Kidney tubule cell (primary cell): Measurements from ENCODE around the gene SIAH2.

Source experiments
- DNase-seq: peaks from one replicate; pipeline ENCODE4 v3.0.0-alpha.2; 2018; ENCODE audit warnings: low spot score

Gene SIAH2

DNA sequence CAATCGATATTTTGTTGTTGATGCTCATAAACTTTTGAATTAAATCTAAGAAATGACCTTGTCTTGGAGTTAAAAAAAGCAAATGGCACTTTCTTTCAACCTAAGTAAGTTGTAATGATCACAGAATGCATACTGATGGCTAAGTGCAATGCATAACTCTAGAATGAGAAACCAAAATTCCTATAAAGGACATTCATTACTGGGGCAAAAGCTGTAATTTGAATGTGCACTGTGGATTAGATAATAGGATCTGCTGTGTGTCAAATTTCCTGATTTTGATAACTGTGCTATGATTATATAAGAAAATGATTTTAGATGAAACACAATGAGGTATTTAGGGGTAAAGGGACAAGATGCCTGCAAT, 14.3 kb downstream of the SIAH2 start:
- no peak for DNase-seq

DNA sequence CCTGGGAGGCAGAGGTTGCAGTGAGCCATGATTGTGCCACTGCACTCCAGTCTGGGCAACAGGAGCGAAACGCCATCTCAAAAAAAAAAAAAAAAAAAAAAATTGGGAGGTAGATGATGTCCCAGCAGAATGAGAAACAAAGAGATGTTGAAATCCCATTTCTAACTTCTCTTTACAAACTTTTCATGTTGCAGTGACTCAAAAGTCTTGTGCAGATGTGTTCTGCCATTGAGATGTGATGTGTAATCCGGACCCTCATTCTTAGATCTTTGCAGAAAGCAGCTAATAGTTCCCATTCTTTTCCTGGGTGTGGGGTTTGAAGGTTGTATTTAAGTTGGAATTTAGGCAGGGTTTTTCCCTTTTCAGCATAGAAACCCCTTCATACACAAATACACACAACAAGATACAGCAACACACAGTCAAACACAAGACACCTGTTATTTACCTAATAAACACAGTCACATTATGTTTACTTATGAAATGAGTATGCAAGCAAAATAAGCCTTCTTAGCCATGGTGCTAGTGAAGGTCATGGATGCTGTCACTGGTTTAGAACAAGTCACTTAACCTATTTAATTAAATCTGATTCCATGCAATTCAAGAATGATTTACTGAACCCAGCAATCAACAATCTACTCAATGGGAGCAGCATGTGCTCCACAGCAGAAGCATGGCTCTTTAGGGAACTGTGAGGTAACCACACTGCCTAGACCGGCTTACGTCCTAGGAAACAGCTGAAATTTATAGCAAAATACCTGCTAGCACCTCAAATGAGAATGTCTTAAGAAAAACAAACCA, 14.9 kb downstream of the SIAH2 start:
- no peak for DNase-seq

DNA sequence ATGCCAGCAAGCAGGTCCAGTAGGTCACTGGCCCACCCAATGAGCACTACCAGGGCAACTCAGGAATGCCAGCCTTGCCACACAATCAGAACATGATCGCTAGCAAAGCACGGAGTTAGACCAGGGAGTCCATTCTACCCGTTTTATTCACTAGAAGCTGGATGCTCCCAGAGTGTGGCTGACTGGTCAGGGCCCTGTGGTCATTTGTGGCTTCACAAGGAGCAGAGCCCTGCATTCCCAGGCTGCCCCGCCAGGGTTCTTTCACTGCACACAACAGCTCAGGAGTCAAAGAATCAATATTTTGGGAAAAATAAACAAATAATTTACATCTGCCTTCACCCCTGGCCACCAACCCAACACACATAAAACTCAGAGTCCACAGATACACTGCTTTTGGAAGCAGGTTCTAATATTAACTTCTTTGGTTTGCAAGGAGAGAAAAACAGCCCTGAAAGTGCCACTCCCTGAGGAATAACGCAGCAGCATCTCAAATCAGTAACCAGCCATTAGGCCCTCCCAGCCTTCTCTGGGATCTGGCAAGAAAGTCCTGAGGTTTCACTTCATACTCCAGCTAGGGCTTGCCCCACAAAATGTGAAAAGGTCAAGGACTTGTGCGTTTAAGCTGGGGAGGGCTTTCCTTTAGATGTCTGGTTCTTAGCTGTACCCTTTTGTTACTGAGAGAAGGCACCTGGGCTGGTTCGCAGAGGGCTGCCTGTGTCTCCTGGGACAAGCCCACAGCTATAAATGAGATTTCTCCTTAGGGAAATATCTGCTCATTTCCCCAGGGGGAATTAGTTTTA, 16.0 kb downstream of the SIAH2 start:
- no peak for DNase-seq

DNA sequence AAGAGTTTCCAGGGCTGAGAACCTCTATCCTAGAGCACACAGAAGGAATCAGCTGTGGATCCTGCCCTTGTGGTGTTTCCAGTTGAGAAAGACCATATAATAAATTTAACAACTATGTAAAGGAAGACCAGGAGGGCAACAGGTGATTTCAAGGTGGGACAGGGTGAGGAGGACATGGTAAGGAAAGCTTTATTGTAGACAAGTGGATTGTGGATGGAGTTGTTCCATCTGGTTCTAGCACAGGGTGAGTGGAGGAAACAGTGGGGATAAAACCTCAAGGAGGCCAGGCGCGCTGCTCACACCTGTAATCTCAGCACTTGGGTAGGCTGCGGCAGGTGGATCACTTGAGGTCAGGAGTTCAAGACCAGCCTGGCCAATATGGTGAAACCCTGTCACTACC, 17.1 kb downstream of the SIAH2 start:
- DNase-seq, result no peak

DNA sequence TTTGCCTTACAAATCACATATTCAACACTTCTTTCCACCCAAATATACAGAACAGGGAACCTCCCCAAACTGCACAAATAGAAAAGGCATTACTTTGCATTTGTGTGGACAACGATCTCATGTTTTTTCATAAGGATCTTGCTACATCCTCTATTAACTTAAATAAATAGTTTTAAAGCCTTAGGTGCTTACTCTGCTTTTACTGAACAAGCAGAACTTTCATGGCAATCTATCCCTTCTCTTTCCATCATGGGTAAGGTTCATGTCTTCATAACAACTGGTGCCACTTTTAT, 18.1 kb downstream of the SIAH2 start:
- no peak for DNase-seq

DNA sequence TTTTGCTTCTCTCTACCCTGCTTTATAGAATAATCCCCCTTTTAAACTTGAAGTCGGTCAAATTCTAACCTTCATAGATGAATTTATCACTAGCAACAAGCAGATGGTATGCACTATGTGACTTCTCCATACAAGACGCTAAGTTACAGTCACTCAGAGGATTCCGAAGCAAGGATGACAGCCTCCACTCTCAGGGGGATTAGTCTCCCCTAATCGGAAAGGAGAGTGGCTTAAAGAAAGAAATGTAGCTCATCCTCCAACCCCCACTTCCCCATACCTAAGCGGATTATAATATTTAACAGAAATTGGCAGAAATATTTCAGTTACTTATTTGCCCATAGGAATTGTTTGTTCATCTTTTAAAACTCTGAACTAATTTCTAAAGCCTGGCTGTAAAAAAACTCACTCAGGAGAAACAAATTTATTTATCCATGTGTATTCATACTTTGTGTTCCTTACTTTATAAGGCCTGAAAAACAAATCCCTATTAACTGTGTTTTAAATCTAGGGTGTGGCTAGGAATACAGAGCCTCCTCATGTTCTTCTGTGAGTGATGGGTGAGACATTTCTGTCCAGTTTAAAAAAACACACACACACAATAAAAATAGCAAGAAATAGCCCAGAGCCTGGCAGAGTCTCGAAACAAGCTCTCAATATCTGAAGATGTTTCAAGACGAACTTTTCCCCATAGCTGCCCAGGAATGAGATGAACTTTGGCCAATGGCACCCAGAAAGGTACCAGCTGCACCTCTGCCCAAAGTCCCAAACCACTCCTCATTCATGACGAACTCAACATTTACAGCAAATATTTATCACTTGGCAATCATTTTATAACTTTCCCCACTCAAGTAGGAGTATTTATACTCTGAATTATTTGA, 18.7 kb downstream of the SIAH2 start:
- DNase-seq, result peak; percentile 34

DNA sequence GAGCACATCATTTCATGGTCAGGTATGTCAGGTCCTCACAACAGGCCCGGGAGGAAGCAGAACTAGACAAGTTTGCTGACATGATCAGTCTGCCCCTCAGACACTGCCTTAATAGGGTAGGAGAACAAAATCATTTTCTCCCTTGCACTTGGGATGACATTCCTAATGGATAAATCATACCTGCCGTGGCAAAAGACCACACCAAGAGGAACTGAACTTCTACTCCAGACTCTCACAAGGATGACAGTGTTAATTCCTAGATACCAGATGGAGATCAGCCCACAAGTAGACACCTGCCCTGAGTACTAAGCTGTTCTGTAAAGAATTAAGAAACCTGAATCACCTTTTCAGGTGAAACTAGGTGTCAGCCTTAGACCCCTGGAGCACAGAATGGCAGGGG, 19.5 kb downstream of the SIAH2 start:
- DNase-seq, result peak; percentile 96

DNA sequence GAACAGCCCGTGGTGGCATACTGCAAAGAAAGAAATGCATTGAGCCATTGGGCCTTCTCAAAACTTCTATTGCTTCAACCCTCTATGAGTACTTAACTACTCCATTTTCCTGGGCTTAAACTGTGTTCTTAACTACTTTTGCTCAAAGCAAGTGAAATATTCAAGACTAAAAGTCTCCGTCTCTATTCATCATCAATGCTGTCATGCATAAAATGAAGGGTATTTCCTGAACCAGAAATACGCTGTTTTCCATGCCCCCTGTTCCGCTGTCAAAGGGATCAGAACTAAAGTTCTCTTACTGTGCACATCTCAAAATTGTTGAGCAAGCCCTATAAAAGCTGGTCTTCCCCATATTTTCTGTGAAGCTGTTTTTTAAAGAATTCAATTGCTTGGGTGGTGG, 20.3 kb downstream of the SIAH2 start:
- peak; percentile 57 for DNase-seq

DNA sequence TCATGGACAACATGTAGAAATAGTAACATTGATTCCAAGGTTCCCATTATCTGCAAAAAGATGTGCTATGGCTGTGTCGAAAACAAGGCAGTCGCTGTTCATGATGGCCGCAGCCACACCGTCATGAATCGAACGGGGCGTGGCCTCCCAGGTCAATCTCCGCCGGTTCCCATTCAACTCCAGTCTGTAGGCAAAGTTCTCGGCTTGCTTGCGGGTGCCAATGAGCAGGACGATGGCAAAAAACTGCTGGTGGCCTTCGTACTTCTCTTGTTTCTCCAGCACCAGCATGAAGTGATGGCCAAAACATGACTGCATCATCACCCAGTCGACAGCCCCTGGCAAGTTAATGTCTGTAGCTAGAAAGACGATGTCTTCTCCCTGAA, 20.8 kb downstream of the SIAH2 start:
- DNase-seq, result no peak

DNA sequence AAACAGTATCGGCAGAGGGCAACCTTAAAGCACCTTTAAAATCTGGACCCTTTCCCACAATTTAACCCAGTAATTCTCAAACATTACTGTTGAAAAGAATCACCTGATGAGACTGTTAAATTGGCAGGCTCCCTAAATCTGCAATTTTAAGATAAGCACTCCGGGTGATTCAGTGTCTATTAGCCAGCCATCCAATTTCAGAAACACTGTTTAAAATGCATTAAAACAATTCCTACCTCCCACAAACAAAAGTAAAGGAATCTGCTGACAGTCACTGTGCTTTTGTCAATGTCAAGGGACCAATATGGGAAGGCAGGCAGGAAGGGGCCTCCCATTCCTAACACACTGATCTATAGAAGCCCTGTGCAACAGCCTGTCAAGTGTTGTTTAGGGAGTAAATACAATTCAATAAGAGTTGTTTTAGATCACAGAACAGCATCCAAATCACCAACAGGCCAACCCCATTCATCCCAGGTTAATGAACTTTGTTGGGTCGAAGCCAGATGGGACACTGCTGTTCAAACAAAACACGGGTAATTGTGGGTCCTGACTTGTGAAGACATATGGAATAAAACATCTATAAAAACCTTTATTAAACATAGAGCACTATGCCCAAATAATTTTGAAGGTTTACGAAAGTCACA, 21.4 kb downstream of the SIAH2 start:
- DNase-seq, result no peak

DNA sequence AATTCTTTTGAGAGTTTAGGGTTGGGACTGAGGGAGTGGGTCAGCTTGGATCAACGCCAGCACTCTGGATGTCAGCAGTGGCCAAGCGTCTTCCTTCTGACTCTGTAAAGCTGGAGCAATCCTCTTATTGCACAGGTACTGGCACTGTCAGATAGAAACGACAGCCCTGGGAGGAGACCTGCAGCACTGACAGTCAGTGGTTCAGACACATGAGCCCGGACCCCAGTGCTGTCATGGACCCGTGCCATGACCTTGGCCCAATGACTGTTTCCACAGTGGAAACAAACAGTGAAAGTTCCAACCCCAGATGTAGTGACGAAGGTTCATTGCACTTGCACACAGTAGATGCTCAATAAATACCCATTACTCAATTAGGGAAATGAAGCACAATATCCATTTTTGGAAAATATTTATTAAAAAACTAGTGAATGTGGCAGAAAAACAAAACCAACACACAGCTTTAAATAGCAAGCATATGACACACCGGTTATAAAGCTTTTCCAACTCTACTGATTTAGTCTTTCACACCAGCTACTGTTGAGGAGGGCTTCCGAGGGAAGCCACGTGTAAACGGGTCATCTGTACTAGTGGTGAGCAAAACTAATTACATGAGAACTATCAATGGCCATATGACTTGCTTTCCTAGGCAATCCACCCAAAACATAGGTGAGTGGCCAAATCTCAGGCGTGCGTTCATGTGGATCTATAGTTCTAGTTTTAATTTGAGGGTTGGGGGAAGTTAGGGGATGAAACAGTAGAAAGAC, 22.1 kb downstream of the SIAH2 start:
- DNase-seq, result no peak

DNA sequence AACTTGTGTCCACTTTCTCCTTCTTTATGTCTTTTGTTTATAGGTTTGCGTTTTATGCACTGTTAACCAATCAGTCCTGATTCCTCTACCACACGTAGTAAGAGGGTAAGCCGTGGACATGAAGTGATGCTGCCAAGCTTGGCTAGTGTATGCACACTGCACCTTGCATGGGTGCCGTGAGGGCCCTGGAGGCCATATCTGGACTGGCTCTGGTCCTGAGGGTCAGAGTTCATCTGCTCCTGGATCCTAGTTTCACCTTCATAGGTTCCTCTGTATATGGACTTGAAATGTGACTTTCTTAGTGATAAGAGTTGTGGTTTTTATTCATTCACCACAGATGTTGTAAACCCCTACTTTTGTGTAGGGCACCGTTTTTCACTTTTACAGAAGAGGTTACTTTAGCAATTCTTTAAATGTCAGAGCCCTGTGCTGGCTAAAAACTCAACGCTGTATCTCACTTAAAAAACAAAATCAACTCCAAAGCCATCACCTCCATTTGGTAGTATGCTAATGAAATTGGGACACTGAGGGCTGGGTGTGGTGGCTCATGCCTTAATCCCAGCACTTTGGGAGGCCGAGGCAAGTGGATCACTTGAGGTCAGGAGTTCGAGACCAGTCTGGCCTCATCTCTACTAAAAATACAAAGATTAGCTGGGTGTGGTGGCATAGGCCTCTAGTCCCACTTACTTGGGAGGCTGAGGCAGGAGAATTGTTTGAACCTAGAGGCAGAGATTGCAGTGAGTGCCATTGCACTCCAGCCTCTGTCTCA, 22.9 kb downstream of the SIAH2 start:
- no peak for DNase-seq

DNA sequence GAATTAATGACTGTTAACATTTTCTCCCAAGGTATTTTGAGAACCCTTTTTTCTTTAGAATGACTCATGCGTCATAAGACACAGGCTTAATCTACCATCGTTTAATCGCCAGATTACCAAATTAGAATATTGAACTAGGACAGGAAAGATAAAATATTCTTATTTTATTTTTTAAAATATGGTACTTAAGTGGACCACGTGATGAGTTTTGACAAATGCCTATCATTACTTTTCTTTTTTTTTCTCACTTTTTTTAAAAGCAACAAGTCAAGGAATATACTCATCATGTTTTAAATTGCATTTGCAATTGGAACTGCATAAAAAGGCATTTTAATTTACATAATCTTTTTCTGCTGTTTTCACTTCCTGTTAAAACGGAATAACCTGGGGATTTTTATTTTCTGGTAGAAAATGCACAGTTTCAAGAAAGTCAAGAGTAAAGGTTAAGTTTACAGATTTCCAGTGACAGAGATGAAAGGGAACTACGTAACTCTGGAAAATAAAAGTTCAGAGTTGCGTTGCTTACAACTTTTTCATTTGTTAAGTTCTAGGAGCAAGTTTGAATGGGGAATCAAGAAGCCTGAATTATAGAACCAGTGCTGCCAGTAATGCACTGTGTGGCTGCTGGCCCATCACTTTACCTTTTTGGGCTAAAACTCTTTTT, 23.6 kb downstream of the SIAH2 start:
- DNase-seq, result no peak

DNA sequence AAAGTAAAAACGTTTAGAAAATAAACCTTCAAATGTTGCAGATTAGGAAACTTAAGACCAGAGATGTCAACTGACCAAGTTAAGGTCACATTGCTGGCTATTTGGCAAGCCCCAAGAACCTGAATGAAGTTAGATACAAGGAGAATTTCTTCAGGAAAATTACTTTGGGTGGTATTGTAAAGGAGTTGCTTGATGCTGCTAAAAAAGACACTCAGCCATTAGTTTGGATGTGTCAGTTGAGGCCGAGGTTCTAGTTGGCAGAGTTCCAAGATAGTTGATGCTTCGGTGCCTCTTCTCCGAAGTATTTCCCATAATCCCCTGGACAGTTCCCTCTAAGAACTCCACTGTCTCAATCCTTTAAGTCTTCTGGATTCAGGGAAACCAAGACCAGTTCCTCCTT, 24.3 kb downstream of the SIAH2 start:
- peak; percentile 86 for DNase-seq

DNA sequence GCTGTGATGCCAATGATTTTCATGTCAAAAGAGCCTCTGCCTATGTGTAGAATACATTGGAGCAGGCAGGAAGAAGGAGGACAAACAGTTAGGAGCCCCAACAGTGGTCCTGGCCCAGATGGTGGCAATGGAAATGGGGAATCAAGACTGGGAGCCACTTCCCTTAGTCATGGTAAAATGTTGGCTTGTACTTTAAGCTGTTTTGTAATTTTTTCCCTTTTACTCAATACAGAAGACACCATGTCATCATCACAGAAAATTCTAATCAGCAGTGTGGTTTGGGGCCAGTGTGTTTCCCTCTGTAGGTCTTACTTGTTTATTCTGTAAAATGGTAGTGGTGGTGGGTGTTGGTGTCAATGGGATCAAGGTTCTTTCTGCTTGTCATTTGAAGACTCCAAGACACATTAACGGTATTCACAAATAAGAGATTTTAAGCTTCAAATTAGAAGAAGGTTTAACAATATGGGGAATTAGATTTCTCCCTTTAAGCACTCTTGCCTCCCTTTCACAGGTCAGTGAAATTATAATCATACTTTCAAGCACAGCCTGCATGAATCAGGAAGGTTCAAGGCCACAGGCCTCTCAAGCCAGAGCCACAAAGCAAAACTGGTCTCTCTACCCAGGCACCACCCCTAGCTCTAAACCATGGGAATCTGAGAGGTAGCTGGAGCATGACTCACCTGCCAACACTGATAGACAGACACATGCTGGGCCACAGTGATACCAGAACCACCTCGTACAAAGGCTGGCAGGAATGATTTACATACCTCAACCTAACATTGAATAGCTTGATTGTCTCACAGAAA, 24.9 kb downstream of the SIAH2 start:
- DNase-seq, result peak; percentile 90

DNA sequence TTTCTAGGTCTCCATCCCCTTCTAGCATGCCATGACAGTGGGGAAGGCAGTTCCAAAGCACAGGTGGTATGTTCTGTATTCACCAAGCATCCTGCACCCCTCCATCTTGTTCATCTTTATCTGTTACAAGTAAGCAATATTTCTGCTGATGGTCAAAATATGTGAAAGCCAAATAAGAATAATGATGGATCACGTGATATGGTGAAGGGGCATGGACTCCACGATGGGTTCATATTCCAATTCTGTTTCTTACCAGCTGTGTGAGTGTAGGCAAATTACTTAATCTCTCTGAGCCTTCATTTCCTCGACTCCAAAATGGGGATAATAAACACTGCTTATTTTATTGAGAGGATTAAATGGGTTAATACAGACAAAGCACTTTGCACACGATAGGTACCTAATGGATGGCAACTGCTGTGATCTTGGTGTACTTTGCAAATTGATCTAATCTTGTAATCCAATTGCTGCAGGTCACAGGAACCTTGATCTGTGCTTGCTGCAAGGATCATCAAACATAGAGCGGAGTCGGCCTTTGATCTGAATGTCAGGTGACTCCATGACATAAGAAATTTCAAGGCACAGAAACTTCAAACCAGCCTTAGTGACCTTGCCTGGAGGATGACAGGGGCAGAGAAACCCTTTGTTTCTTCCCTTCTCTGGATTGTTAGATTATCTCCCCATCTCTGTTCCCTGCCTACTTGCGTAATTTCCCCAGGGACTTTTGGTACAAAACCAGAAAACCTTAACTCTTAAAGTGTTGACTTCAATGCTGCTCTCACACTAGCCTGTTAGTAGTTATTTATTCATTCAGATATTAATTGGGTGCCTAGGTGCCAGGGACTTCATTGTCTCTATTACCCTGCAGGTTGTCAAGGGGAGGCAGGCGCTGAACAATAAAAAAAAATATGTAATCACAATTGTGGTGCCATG, 25.8 kb downstream of the SIAH2 start:
- DNase-seq, result no peak

DNA sequence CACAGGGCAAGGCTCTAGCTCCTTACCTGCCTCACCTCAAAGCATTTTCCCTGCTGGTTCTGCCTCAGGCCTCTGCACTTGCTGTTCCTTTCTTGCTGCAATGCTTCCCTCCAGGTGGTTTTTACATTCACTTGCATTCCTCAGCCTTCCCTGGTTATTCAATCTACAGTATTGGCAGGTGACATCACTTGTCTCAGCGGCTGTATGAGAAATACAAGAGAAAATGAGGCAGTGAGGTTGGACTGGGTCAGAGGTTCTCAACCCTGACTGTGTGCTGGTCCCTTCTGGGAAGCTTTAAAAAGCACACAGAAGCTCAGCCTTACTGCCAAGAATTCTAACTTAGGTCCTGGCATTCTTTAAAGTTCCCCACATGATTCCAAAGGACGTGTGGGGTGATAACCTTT, 26.7 kb downstream of the SIAH2 start:
- peak; percentile 84 for DNase-seq

DNA sequence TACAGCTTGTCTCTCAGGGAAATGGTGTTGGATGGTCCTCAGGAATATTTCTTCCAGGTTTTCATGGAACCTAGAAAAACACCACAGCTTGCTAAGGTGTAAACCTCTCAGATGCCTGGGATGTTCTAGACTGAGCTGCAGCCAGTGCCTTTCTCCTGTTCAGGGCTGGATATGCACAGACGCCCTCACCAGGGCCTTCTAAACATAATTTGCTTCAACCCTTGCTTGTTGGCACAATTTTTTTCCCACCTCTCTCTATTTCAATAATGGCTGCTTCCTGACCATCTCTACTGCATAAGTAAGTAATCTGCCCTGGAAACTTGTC, 28.2 kb downstream of the SIAH2 start:
- DNase-seq, result no peak
